Measurements from ENCODE around the gene GYG2. TPM values are rescaled to one million over a fixed set of nuclear protein-coding genes. Genes with fewer than 3 reads are reported as not detected.
"Not testable (repeated sequence)": the region's sequence is repeated elsewhere in the genome, so short reads cannot be mapped to it uniquely, and the experiment has no call there.

GYG2 gene
- total and polyA plus RNA-seq, 8 donors: 2.2 to 8.6 (median 4.9) TPM

GRCh38 chrX:2921750-2922149 is 93.0 kb downstream of the GYG2 start:
- intact Hi-C loops (cut with DNase I): no loop called here
- Histone ChIP-seq H3K27me3 (no peaks in the 10 kb centered on the region), H3K36me3 (peaks cover 0 to 27% (median 12%) of the 10 kb centered on the region in 3 donors), H3K4me1 (no peaks in the 10 kb centered on the region), H3K4me3 (no peak overlapping the region), H3K27ac (no peak overlapping the region), H3K9me3 (no peaks in the 10 kb centered on the region)
- DNase-seq (peak in 1 of 6 donors; percentile 12), ATAC-seq (no peak), FAIRE-seq (no peak)
- 88 to 90% methylated on average over 9 of the region's 9 CpGs for WGBS, 2 donors
- TF ChIP-seq CTCF (IDR thresholded peaks at IDR 0.05): no peak

GRCh38 chrX:2924151-2924550 is 95.4 kb downstream of the GYG2 start:
- no peak for TF ChIP-seq CTCF (IDR thresholded peaks at IDR 0.05)
- Histone ChIP-seq H3K4me3 (no peak overlapping the region), H3K4me1 (no peaks in the 10 kb centered on the region), H3K9me3 (no peaks in the 10 kb centered on the region), H3K27me3 (no peaks in the 10 kb centered on the region), H3K36me3 (peaks cover 0 to 21% (median 12%) of the 10 kb centered on the region in 3 donors), H3K27ac (no peak overlapping the region)
- intact Hi-C loops (cut with DNase I): no loop called here
- DNase-seq (no peak), ATAC-seq (no peak), FAIRE-seq (no peak)
- WGBS, 2 donors: 96 to 98% methylated on average over 9 of the region's 9 CpGs

DNA sequence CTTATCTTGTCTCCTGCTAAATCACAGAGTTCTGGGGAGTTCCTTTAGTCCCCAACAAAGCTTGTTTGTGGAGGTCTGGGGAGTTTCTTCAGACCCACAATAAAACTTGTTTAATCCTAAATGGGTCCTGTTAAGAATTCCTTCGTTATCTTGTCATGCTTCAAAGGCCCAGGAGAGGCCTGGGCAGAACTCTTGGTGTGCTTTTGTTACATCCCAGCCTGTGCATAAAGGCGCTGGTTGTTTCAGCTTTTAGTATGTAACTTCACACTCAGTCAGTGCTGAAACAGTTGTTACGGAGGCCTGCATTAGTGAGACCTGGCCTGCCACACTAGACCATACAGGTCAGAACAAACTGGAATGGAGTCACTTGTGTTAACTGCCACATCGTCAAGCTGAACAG is 97.5 kb downstream of the GYG2 start:
- 91 to 96% methylated on average over 4 of the region's 4 CpGs for WGBS, 2 donors
- intact Hi-C loops (cut with DNase I); DNase-seq; ATAC-seq; H3K36me3 ChIP-seq; H3K27me3 ChIP-seq; H3K9me3 ChIP-seq; FAIRE-seq; H3K27ac ChIP-seq; H3K4me1 ChIP-seq; H3K4me3 ChIP-seq: not testable (repeated sequence)

DNA sequence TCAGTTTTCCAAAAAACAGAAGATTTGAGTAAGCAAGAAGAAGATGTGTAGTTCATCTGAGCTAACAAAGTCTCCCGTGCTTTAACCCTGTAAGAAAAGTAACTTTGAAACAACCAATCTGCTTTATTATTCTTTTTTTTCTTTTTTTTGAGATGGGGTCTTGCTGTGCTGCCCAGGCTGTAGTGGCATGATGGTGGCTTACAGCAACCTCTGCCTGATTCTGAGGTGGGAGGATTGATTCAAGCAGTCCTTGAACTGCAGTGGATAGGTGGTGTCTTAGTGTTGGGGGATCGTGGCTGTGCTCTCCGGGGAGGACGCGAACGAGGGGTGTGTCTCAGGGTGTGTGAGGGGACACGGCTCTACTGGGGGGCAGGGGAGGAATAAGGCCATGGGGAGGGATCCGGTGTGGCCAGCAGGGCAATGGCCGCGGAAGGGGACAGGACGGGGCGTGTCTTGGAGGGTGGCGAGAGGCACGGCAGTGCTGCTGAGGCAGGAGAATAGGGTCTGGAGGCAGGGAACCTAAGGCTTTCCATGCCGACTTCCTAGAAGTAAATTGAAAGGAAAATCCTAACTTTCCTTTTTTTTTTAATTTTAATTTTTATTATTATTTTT is 98.0 kb downstream of the GYG2 start:
- intact Hi-C loops (cut with DNase I): no loop called here
- H3K9me3 ChIP-seq: no peaks in the 10 kb centered on the region
- H3K4me1 ChIP-seq: no peaks in the 10 kb centered on the region
- H3K27me3 ChIP-seq: no peaks in the 10 kb centered on the region
- DNase-seq: peak in 1 of 6 donors; percentile 68
- ATAC-seq: no peak
- TF ChIP-seq CTCF (IDR thresholded peaks at IDR 0.05): no peak
- H3K27ac ChIP-seq: peak overlapping the region in 1 of 4 donors; percentile 99
- WGBS, 2 donors: 96 to 99% methylated on average over 15 of the region's 15 CpGs
- H3K36me3 ChIP-seq: peaks cover 0 to 6% (median under 1%) of the 10 kb centered on the region in 3 donors
- no peak overlapping the region for H3K4me3 ChIP-seq
- no peak for FAIRE-seq

GRCh38 chrX:2928191-2928582 is 99.5 kb downstream of the GYG2 start:
- FAIRE-seq: no peak
- no peaks in the 10 kb centered on the region for H3K4me1 ChIP-seq
- ATAC-seq: peak; percentile 9 to 48 (median 31)
- WGBS, 2 donors: 2 to 22% methylated on average over 20 to 27 of the region's 27 CpGs
- H3K36me3 ChIP-seq: peaks cover 0 to 6% (median 0%) of the 10 kb centered on the region in 3 donors
- no peaks in the 10 kb centered on the region for H3K9me3 ChIP-seq
- peak overlapping the region; percentile 96 to 99 (median 98) for H3K27ac ChIP-seq
- intact Hi-C loops (cut with DNase I): no loop called here
- H3K27me3 ChIP-seq: no peaks in the 10 kb centered on the region
- DNase-seq: peak; percentile 21 to 83 (median 68)
- TF ChIP-seq CTCF (IDR thresholded peaks at IDR 0.05): no peak
- peak overlapping the region; percentile 64 to 86 (median 79) for H3K4me3 ChIP-seq
